ENCODE results near the gene CFAP54.

The CFAP54 gene

GRCh38 chr12:96876966-96877365, 387.6 kb downstream of the CFAP54 start:
- TF ChIP-seq CTCF (IDR thresholded peaks at IDR 0.05; ENCODE audit: extremely low read depth, missing control alignments), result no peak
- no peak for DNase-seq (ENCODE audit: low spot score)

GRCh38 chr12:96878704-96879103, 389.3 kb downstream of the CFAP54 start:
- TF ChIP-seq CTCF (IDR thresholded peaks at IDR 0.05; ENCODE audit: extremely low read depth, missing control alignments), result no peak
- DNase-seq (ENCODE audit: low spot score), result no peak

- DNase-seq (ENCODE audit: low spot score), result no peak
- TF ChIP-seq CTCF (IDR thresholded peaks at IDR 0.05; ENCODE audit: extremely low read depth, missing control alignments), result no peak
These were observed 389.9 kb downstream of the CFAP54 start for GRCh38 chr12:96879301-96879700.

- DNase-seq (ENCODE audit: low spot score), result no peak
- no peak for TF ChIP-seq CTCF (IDR thresholded peaks at IDR 0.05; ENCODE audit: extremely low read depth, missing control alignments)
These were observed 390.8 kb downstream of the CFAP54 start for GRCh38 chr12:96880220-96880619.

- no peak for DNase-seq (ENCODE audit: low spot score)
- TF ChIP-seq CTCF (IDR thresholded peaks at IDR 0.05; ENCODE audit: extremely low read depth, missing control alignments), result no peak
These were observed 392.2 kb downstream of the CFAP54 start for GRCh38 chr12:96881608-96882007.

- TF ChIP-seq CTCF (IDR thresholded peaks at IDR 0.05; ENCODE audit: extremely low read depth, missing control alignments), result no peak
- DNase-seq (ENCODE audit: low spot score), result no peak
These were observed 393.5 kb downstream of the CFAP54 start for GRCh38 chr12:96882862-96883261.

- no peak for DNase-seq (ENCODE audit: low spot score)
- TF ChIP-seq CTCF (IDR thresholded peaks at IDR 0.05; ENCODE audit: extremely low read depth, missing control alignments), result no peak
These were observed 394.2 kb downstream of the CFAP54 start for GRCh38 chr12:96883571-96883970.

Measured in GM20000 (cell line).